Keratinocyte (primary cell): Measurements from ENCODE around the gene SLC6A17.

Source experiments
- EZH2 ChIP-seq: IDR thresholded peaks from one replicate; pipeline ENCODE4 v1.6.1; 2012; ENCODE audit warnings: inconsistent platforms, mild to moderate bottlenecking, low read length, moderate library complexity
- TF ChIP-seq, protein P1 (sequence below), 3 experiments: IDR thresholded peaks in 1 of 3; conservative IDR thresholded peaks in 1 of 3; optimal IDR thresholded peaks in 1 of 3; 2 replicates in 2 of 3; 3 replicates in 1 of 3; pipeline versions ENCODE3 to v1.5.1; 2011; ENCODE audit warnings: low read length in 3 of 3, mild to moderate bottlenecking in 3 of 3, moderate library complexity in 2 of 3, control low read depth in 1 of 3, inconsistent platforms in 1 of 3; ENCODE audit not compliant: insufficient read depth in 2 of 3; ENCODE audit errors: extremely low read depth in 1 of 3

DNA sequence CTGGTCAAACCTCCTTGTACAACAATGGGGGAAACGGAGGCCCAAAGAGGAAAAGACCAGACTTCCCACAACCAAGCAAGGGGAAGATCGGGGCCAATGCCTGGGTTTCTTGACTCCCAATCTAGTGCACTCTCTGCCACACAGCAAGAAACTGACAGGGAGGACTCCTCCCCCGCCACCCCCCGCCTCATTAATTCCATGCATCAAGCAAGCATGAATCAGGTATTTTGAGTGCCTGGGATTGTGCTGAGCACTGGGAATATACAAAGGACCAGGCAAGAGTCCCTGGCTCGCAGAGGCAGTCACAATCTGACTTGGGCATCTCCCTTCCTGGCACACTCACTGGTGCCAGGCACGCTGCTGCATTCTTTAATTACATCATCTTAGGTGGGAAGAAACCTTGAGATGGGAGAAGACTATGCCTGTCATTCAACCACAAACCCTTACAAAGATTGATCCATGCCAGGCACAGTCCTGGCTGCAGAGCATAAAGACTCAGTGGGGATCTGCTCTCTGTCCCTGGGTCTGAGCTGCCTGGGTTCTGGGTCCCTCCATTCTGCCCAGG lies 55.4 kb downstream of the SLC6A17 start:
- TF ChIP-seq, protein P1, sequence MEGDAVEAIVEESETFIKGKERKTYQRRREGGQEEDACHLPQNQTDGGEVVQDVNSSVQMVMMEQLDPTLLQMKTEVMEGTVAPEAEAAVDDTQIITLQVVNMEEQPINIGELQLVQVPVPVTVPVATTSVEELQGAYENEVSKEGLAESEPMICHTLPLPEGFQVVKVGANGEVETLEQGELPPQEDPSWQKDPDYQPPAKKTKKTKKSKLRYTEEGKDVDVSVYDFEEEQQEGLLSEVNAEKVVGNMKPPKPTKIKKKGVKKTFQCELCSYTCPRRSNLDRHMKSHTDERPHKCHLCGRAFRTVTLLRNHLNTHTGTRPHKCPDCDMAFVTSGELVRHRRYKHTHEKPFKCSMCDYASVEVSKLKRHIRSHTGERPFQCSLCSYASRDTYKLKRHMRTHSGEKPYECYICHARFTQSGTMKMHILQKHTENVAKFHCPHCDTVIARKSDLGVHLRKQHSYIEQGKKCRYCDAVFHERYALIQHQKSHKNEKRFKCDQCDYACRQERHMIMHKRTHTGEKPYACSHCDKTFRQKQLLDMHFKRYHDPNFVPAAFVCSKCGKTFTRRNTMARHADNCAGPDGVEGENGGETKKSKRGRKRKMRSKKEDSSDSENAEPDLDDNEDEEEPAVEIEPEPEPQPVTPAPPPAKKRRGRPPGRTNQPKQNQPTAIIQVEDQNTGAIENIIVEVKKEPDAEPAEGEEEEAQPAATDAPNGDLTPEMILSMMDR (optimal IDR thresholded peaks at IDR 0.05 in 1 of 3, IDR thresholded peaks at IDR 0.05 in 1 of 3, conservative IDR thresholded peaks at IDR 0.05 in 1 of 3; ENCODE audit: extremely low read depth in 1 of 3, insufficient read depth in 2 of 3, low read length in 3 of 3) = no peak
- TF ChIP-seq EZH2 = no peak
